Hepatocyte (in vitro differentiated cells): Measurements from ENCODE around the gene GPX4.

ENCODE experiments used
- CTCF ChIP-seq: fragments of 200-600 bp; sonication (generic); IDR thresholded peaks from 2 replicates; pipeline ENCODE4 v1.5.1; 2016; ENCODE audit warnings: antibody characterized with exemption, mild to moderate bottlenecking; ENCODE audit not compliant: poor library complexity
- EZH2phosphoT487 ChIP-seq: fragments of 200-600 bp; sonication (generic); IDR thresholded peaks from one replicate; pipeline ENCODE4 v1.6.1; 2018; ENCODE audit warnings: antibody characterized with exemption, mild to moderate bottlenecking, low read depth, moderate library complexity; ENCODE audit not compliant: unreplicated experiment, severe bottlenecking

GRCh38 chr19:1063909-1064660, 39.7 kb upstream of the GPX4 start:
- TF ChIP-seq CTCF (no peak), EZH2phosphoT487 (no peak)
